ENCODE results near the gene ANGPTL8. TPM values are rescaled to one million over a fixed set of nuclear protein-coding genes. Genes with fewer than 3 reads are reported as not detected.

ANGPTL8 gene
- total RNA-seq, 1 donor from 2014 or later = not detected

DNA sequence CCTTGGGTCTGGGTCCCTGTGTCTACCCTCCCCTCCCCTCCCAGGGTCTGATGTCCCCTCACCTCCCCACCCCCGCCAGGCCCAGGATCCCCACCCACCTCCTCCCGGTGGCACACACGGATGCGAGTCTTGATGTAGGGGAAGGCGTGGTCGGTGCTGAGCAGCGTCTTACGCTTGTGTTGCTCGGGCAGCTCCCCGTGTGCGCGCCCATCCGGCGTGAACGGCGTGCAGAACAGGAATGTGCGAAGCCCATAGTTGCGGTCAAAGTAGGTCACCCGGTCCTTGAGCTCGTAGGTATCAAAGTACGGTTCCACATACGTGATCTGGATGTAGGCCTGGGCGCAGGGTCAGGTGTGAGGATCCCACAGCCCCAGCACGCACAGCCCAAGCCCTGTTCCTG is 37.6 kb upstream of the ANGPTL8 start:
- H3K4me1 Mint-ChIP-seq (ENCODE audit: unreplicated experiment) = peaks cover 5% of the 10 kb centered on the region
- no peaks in the 10 kb centered on the region for H3K27me3 Mint-ChIP-seq
- TF ChIP-seq, protein P1, sequence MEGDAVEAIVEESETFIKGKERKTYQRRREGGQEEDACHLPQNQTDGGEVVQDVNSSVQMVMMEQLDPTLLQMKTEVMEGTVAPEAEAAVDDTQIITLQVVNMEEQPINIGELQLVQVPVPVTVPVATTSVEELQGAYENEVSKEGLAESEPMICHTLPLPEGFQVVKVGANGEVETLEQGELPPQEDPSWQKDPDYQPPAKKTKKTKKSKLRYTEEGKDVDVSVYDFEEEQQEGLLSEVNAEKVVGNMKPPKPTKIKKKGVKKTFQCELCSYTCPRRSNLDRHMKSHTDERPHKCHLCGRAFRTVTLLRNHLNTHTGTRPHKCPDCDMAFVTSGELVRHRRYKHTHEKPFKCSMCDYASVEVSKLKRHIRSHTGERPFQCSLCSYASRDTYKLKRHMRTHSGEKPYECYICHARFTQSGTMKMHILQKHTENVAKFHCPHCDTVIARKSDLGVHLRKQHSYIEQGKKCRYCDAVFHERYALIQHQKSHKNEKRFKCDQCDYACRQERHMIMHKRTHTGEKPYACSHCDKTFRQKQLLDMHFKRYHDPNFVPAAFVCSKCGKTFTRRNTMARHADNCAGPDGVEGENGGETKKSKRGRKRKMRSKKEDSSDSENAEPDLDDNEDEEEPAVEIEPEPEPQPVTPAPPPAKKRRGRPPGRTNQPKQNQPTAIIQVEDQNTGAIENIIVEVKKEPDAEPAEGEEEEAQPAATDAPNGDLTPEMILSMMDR (conservative IDR thresholded peaks at IDR 0.05) = no peak
- H3K4me3 Mint-ChIP-seq = no peak overlapping the region
- H3K9me3 Mint-ChIP-seq = no peaks in the 10 kb centered on the region
- no peak for DNase-seq (ENCODE audit: extremely low spot score, unreplicated experiment)
- no peak overlapping the region for H3K27ac Mint-ChIP-seq
- no peaks in the 10 kb centered on the region for H3K36me3 Mint-ChIP-seq

DNA sequence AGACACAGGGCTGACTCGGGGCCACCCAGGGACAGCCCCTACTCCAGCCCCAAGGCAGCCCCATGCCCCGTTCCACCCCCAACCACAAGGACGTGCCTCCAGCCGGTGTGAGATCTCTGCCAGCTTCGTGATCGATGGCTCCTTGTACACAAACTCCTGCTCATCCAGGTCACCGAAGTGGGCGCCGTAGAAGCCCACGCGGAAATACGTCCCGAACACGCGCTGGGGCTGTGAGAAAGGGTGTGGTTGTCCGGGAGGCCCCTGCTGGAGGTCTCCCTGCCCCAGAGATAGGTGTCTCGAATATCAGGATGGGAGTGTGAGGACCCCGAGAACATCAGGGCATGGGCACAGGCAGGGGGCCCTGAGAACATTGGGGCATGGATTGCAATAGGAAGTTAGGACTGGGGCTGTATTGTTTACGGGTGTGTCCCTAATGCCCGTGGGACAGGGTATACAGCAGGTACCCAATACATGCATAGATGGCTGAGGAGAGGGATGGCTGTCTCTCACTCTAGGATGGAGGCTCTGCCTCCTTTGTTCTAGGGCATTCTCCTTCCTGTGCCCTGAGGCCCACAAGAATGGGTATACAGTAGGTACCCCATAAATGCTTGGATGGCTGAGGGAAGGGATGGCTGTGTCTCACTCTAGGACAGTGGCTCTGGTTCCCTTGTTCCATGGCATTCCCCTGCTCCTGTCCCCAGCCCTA is 36.8 kb upstream of the ANGPTL8 start:
- H3K4me3 Mint-ChIP-seq = no peak overlapping the region
- H3K27ac Mint-ChIP-seq = no peak overlapping the region
- H3K36me3 Mint-ChIP-seq = no peaks in the 10 kb centered on the region
- no peaks in the 10 kb centered on the region for H3K27me3 Mint-ChIP-seq
- no peak for DNase-seq (ENCODE audit: extremely low spot score, unreplicated experiment)
- no peaks in the 10 kb centered on the region for H3K9me3 Mint-ChIP-seq
- H3K4me1 Mint-ChIP-seq (ENCODE audit: unreplicated experiment) = peaks cover 5% of the 10 kb centered on the region
- TF ChIP-seq, protein P1 (conservative IDR thresholded peaks at IDR 0.05) = no peak

DNA sequence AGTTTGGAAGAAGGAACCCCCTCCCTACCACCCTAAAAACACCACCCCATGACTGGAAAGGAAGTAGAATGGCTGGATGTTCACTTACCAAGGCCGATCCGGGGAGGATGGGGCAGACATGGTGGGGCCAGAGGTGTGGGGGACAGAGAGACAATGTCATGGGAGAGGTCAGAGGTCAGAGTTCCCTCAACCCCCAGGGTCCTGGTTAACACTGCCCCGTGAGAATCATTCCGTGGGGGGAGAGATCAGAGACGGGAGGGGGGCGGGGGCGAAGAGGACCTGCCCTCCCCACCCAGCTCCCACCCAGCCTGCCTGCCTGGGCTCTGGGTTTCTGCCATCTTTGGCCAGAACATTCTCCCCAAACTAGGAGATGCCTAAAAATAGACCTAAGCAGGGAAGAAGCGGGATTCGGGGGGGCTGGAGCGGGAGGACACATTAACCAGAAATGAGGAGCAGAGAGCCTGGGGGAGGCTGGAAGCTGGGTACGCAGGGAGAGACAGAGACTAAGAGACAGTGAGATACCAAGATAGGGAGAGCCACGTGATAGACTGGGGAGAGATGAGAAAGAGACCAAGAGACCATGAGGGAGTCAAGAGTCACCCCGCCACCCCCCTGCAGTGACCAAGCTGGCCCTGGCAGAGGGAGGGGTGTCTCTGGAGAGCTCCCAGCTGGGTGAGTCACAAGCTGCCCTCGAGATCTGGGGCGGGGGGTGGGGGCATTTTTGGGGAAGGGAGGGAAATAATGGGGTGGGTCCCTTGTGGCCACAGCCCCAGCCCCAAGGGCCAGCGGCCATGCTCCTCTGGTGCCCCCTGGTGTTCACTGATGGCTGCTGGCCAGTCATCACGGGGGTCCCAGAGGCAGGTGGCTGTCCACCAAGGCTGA is 36.0 kb upstream of the ANGPTL8 start:
- Mint-ChIP-seq H3K27ac (no peak overlapping the region), H3K27me3 (no peaks in the 10 kb centered on the region), H3K36me3 (no peaks in the 10 kb centered on the region), H3K4me1 (ENCODE audit: unreplicated experiment) (peaks cover 5% of the 10 kb centered on the region), H3K4me3 (no peak overlapping the region), H3K9me3 (no peaks in the 10 kb centered on the region)
- TF ChIP-seq, protein P1 (conservative IDR thresholded peaks at IDR 0.05) = peak; percentile 84
- DNase-seq (ENCODE audit: extremely low spot score, unreplicated experiment) = no peak

GRCh38 chr19:11204076-11204602 is 35.3 kb upstream of the ANGPTL8 start:
- Mint-ChIP-seq H3K36me3 (no peaks in the 10 kb centered on the region), H3K27me3 (no peaks in the 10 kb centered on the region), H3K4me1 (ENCODE audit: unreplicated experiment) (peaks cover 5% of the 10 kb centered on the region), H3K27ac (no peak overlapping the region), H3K9me3 (no peaks in the 10 kb centered on the region), H3K4me3 (no peak overlapping the region)
- DNase-seq (ENCODE audit: extremely low spot score, unreplicated experiment) = no peak
- TF ChIP-seq, protein P1 (conservative IDR thresholded peaks at IDR 0.05) = peak; percentile 29

GRCh38 chr19:11204943-11205349 is 34.5 kb upstream of the ANGPTL8 start:
- Mint-ChIP-seq H3K4me1 (ENCODE audit: unreplicated experiment) (peaks cover 5% of the 10 kb centered on the region), H3K4me3 (no peak overlapping the region), H3K36me3 (no peaks in the 10 kb centered on the region), H3K9me3 (no peaks in the 10 kb centered on the region), H3K27ac (no peak overlapping the region), H3K27me3 (no peaks in the 10 kb centered on the region)
- no peak for DNase-seq (ENCODE audit: extremely low spot score, unreplicated experiment)
- TF ChIP-seq, protein P1 (conservative IDR thresholded peaks at IDR 0.05) = no peak
